HEK293 (cell line): ENCODE measurements around the gene MTMR4.

Experiments used
- CTCF ChIA-PET: fragments of 350-600 bp; formaldehyde crosslinking; extraction: SDS; loops from one replicate; lab custom pipeline; 2021; ENCODE audit warnings: antibody characterized with exemption; lab: Yijun Ruan, JAX
- POLR2A ChIA-PET: fragments of 300-600 bp; formaldehyde crosslinking; extraction: SDS; loops from one replicate; lab custom pipeline; 2020; ENCODE audit warnings: antibody characterized with exemption, inconsistent platforms; lab: Yijun Ruan, JAX
- H3K27ac ChIP-seq: fragments of 200-500 bp; sonication (Bioruptor generic); 2 replicates; pipeline ENCODE4 v1.5.1; 2014; ENCODE audit warnings: low read depth, low read length, control low read depth, inconsistent platforms; ENCODE audit errors: extremely low read depth
- H3K36me3 ChIP-seq, 2 experiments: fragments of 200-500 bp in 1 of 2; sonication (Bioruptor generic) in 1 of 2; 1 replicate in 1 of 2; 2 replicates in 1 of 2; pipeline ENCODE4 v1.5.1; 2014 to 2017; ENCODE audit warnings: inconsistent platforms in 2 of 2, low read length in 2 of 2; ENCODE audit not compliant: control insufficient read depth in 2 of 2, insufficient read depth in 1 of 2
- H3K4me1 ChIP-seq: fragments of 200-500 bp; sonication (Bioruptor generic); 2 replicates; pipeline ENCODE4 v1.5.1; 2014; ENCODE audit warnings: mild to moderate bottlenecking, low read length, inconsistent platforms; ENCODE audit not compliant: control insufficient read depth, insufficient read depth
- H3K4me3 ChIP-seq: 2 replicates; pipeline ENCODE4 v1.5.1; 2011; ENCODE audit warnings: low read depth, mild to moderate bottlenecking, control low read depth, low read length, moderate library complexity
- H3K9me3 ChIP-seq: fragments of 200-500 bp; sonication (Bioruptor generic); 2 replicates; pipeline ENCODE4 v1.5.1; 2014; ENCODE audit warnings: low read depth, low read length, inconsistent platforms; ENCODE audit not compliant: control insufficient read depth, insufficient read depth
- EGR2 ChIP-seq: fragments of 450-650 bp; formaldehyde crosslinking; IDR thresholded peaks from 2 replicates; pipeline ENCODE4 v1.5.1; 2016; ENCODE audit warnings: low read depth, missing biosample characterization, missing genetic modification characterization
- GLIS1 ChIP-seq: fragments of 450-650 bp; formaldehyde crosslinking; IDR thresholded peaks from 2 replicates; pipeline ENCODE4 v1.5.1; 2016; ENCODE audit warnings: missing biosample characterization, missing genetic modification characterization
- IKZF3 ChIP-seq: fragments of 450-650 bp; IDR thresholded peaks from 2 replicates; pipeline ENCODE4 v1.5.0; 2018; ENCODE audit warnings: missing biosample characterization, mild to moderate bottlenecking, missing genetic modification characterization, moderate library complexity
- KLF1 ChIP-seq: fragments of 450-650 bp; formaldehyde crosslinking; IDR thresholded peaks from 2 replicates; pipeline ENCODE4 v1.5.1; 2016; ENCODE audit warnings: missing biosample characterization, missing genetic modification characterization
- KLF7 ChIP-seq: fragments of 450-650 bp; formaldehyde crosslinking; IDR thresholded peaks from 2 replicates; pipeline ENCODE4 v1.5.1; 2016; ENCODE audit warnings: missing biosample characterization, missing genetic modification characterization, borderline replicate concordance
- OSR2 ChIP-seq: fragments of 450-650 bp; formaldehyde crosslinking; IDR thresholded peaks from 2 replicates; pipeline ENCODE4 v1.5.1; 2016; ENCODE audit warnings: missing biosample characterization, missing genetic modification characterization
- REPIN1 ChIP-seq: fragments of 450-650 bp; formaldehyde crosslinking; IDR thresholded peaks from 2 replicates; pipeline ENCODE4 v1.5.1; 2017; ENCODE audit warnings: missing biosample characterization, missing genetic modification characterization, low read depth
- SALL2 ChIP-seq: fragments of 450-650 bp; formaldehyde crosslinking; IDR thresholded peaks from 2 replicates; pipeline ENCODE4 v1.5.0; 2017; ENCODE audit warnings: missing biosample characterization, mild to moderate bottlenecking, missing genetic modification characterization, borderline replicate concordance
- YY2 ChIP-seq: fragments of 450-650 bp; formaldehyde crosslinking; IDR thresholded peaks from 2 replicates; pipeline ENCODE4 v1.5.1; 2016; ENCODE audit warnings: missing biosample characterization, missing genetic modification characterization
- ZBTB48 ChIP-seq: fragments of 450-650 bp; formaldehyde crosslinking; IDR thresholded peaks from 2 replicates; pipeline ENCODE4 v1.5.1; 2016; ENCODE audit warnings: missing biosample characterization, missing genetic modification characterization
- ZBTB7A ChIP-seq: fragments of 450-650 bp; formaldehyde crosslinking; IDR thresholded peaks from 2 replicates; pipeline ENCODE4 v1.5.1; 2016; ENCODE audit warnings: low read depth, missing biosample characterization, missing genetic modification characterization
- ZFHX2 ChIP-seq: fragments of 450-650 bp; formaldehyde crosslinking; conservative IDR thresholded peaks from 2 replicates; pipeline ENCODE4 v1.5.1; 2016; ENCODE audit warnings: missing biosample characterization, missing genetic modification characterization
- ZIC2 ChIP-seq: fragments of 450-650 bp; formaldehyde crosslinking; IDR thresholded peaks from 2 replicates; pipeline ENCODE4 v1.5.1; 2016; ENCODE audit warnings: missing biosample characterization, missing genetic modification characterization
- ZNF148 ChIP-seq: fragments of 450-650 bp; formaldehyde crosslinking; IDR thresholded peaks from 2 replicates; pipeline ENCODE4 v1.5.0; 2017; ENCODE audit warnings: missing biosample characterization, missing genetic modification characterization, borderline replicate concordance
- ZNF292 ChIP-seq: fragments of 450-650 bp; formaldehyde crosslinking; IDR thresholded peaks from 2 replicates; pipeline ENCODE4 v1.5.1; 2016; ENCODE audit warnings: low read depth, missing biosample characterization, missing genetic modification characterization, borderline replicate concordance
- ZNF341 ChIP-seq: fragments of 450-650 bp; formaldehyde crosslinking; IDR thresholded peaks from 2 replicates; pipeline ENCODE4; 2016; ENCODE audit warnings: low read depth, missing biosample characterization, missing genetic modification characterization
- ZNF354C ChIP-seq: fragments of 450-650 bp; formaldehyde crosslinking; IDR thresholded peaks from 2 replicates; pipeline ENCODE4 v1.5.1; 2016; ENCODE audit warnings: missing biosample characterization, missing genetic modification characterization, low read depth, borderline replicate concordance
- ZNF394 ChIP-seq: fragments of 450-650 bp; formaldehyde crosslinking; IDR thresholded peaks from 2 replicates; pipeline ENCODE4 v1.5.1; 2016; ENCODE audit warnings: missing biosample characterization, missing genetic modification characterization, mild to moderate bottlenecking, moderate library complexity, borderline replicate concordance
- ZNF501 ChIP-seq: fragments of 450-650 bp; formaldehyde crosslinking; IDR thresholded peaks from 2 replicates; pipeline ENCODE4 v1.5.1; 2016; ENCODE audit warnings: missing biosample characterization, missing genetic modification characterization
- ZNF514 ChIP-seq: fragments of 450-650 bp; formaldehyde crosslinking; IDR thresholded peaks from 2 replicates; pipeline ENCODE4 v1.5.1; 2016; ENCODE audit warnings: missing biosample characterization, missing genetic modification characterization
- ZNF530 ChIP-seq: fragments of 450-650 bp; formaldehyde crosslinking; IDR thresholded peaks from 2 replicates; pipeline ENCODE4 v1.5.1; 2016; ENCODE audit warnings: low read depth, missing biosample characterization, missing genetic modification characterization
- ZNF561 ChIP-seq: fragments of 450-650 bp; IDR thresholded peaks from 2 replicates; pipeline ENCODE4 v1.5.1; 2018; ENCODE audit warnings: missing biosample characterization, missing genetic modification characterization, borderline replicate concordance
- ZNF571 ChIP-seq: fragments of 450-650 bp; formaldehyde crosslinking; IDR thresholded peaks from 2 replicates; pipeline ENCODE4 v1.5.0; 2017; ENCODE audit warnings: missing biosample characterization, missing genetic modification characterization
- ZNF621 ChIP-seq: fragments of 450-650 bp; formaldehyde crosslinking; IDR thresholded peaks from 2 replicates; pipeline ENCODE4 v1.5.1; 2017; ENCODE audit warnings: missing biosample characterization, missing genetic modification characterization
- ZNF692 ChIP-seq: fragments of 450-650 bp; formaldehyde crosslinking; IDR thresholded peaks from 2 replicates; pipeline ENCODE4 v1.5.1; 2016; ENCODE audit warnings: missing biosample characterization, missing genetic modification characterization
- ZNF704 ChIP-seq: fragments of 450-650 bp; formaldehyde crosslinking; IDR thresholded peaks from 2 replicates; pipeline ENCODE4 v1.5.1; 2016; ENCODE audit warnings: missing biosample characterization, missing genetic modification characterization
- ZNF747 ChIP-seq: fragments of 450-650 bp; formaldehyde crosslinking; IDR thresholded peaks from 2 replicates; pipeline ENCODE4 v1.5.1; 2016; ENCODE audit warnings: missing biosample characterization, missing genetic modification characterization
- ZSCAN16 ChIP-seq: fragments of 450-650 bp; formaldehyde crosslinking; IDR thresholded peaks from 2 replicates; pipeline ENCODE4 v1.5.1; 2016; ENCODE audit warnings: missing biosample characterization, missing genetic modification characterization
- ZSCAN4 ChIP-seq: fragments of 450-650 bp; formaldehyde crosslinking; IDR thresholded peaks from 2 replicates; pipeline ENCODE4 v1.5.1; 2017; ENCODE audit warnings: missing biosample characterization, missing genetic modification characterization

Gene MTMR4

GRCh38 chr17:58557981-58558380 lies 43.5 kb upstream of the MTMR4 start:
- H3K4me1 ChIP-seq = no peaks in the 10 kb centered on the region
- ChIA-PET POLR2A (no interaction called here), CTCF (interaction anchor here (1.0 kb wide), 1 partner anchor 13 kb away, joined by 3 read pairs; no protein-coding TSS in a partner anchor)
- no peak for TF ChIP-seq ZNF621 (tag by site-specific recombination)
- TF ChIP-seq ZIC2 (tag by site-specific recombination) = no peak
- TF ChIP-seq ZNF747 = no peak
- no peak for TF ChIP-seq KLF1 (tag by site-specific recombination)
- no peak for TF ChIP-seq ZNF501
- no peak for TF ChIP-seq ZSCAN4
- no peak for TF ChIP-seq ZNF292
- no peak for TF ChIP-seq EGR2 (tag by site-specific recombination)
- no peak for TF ChIP-seq ZNF692
- TF ChIP-seq YY2 (tag by site-specific recombination) = no peak
- no peak for TF ChIP-seq ZNF148 (tag by site-specific recombination)
- TF ChIP-seq ZBTB48 = no peak
- TF ChIP-seq ZNF704 (tag by site-specific recombination) = no peak
- TF ChIP-seq ZBTB7A (tag by site-specific recombination) = no peak
- no peak for TF ChIP-seq KLF7
- TF ChIP-seq IKZF3 (tag by site-specific recombination) = no peak
- no peak for TF ChIP-seq ZNF530
- no peaks in the 10 kb centered on the region for H3K9me3 ChIP-seq
- H3K27ac ChIP-seq = no peak overlapping the region
- no peaks in the 10 kb centered on the region; a peak in 1 of 3 replicates for H3K36me3 ChIP-seq
- no peak overlapping the region for H3K4me3 ChIP-seq

GRCh38 chr17:58556833-58557250 lies 42.4 kb upstream of the MTMR4 start:
- Histone ChIP-seq H3K4me3 (no peak overlapping the region), H3K36me3 (no peaks in the 10 kb centered on the region; a peak in 1 of 3 replicates), H3K4me1 (no peaks in the 10 kb centered on the region), H3K9me3 (no peaks in the 10 kb centered on the region), H3K27ac (no peak overlapping the region)
- CTCF ChIA-PET = interaction anchor here (1.4 kb wide), 1 partner anchor 21 kb away, joined by 8 read pairs; no protein-coding TSS in a partner anchor
- POLR2A ChIA-PET = no interaction called here
- TF ChIP-seq ZNF394 (tag by site-specific recombination) (no peak), SALL2 (tag by site-specific recombination) (no peak), ZNF571 (tag by site-specific recombination) (no peak), REPIN1 (tag by site-specific recombination) (no peak), ZFHX2 (tag by site-specific recombination) (no peak), ZNF341 (tag by site-specific recombination) (no peak), GLIS1 (tag by site-specific recombination) (no peak), ZNF692 (no peak), ZBTB7A (tag by site-specific recombination) (no peak), OSR2 (tag by site-specific recombination) (no peak), ZNF514 (tag by site-specific recombination) (no peak), ZNF354C (no peak), ZSCAN16 (tag by site-specific recombination) (no peak), ZNF561 (tag by site-specific recombination) (no peak)
